Panc1 (cell line): ENCODE results near the gene ACTR3.

Source experiments
- POLR2AphosphoS5 ChIP-seq: IDR thresholded peaks from 2 replicates; pipeline ENCODE4 v1.6.1; 2012; ENCODE audit warnings: mild to moderate bottlenecking, low read depth, low read length, moderate library complexity
- TCF7L2 ChIP-seq: IDR thresholded peaks from 2 replicates; pipeline ENCODE4 v1.6.1; 2011; ENCODE audit warnings: mild to moderate bottlenecking, low read depth, low read length, inconsistent platforms
- TF ChIP-seq, protein P1 (sequence below): fragments of 450-650 bp; IDR thresholded peaks from 2 replicates; pipeline ENCODE4 v1.5.1; 2017; ENCODE audit warnings: mild to moderate bottlenecking

DNA sequence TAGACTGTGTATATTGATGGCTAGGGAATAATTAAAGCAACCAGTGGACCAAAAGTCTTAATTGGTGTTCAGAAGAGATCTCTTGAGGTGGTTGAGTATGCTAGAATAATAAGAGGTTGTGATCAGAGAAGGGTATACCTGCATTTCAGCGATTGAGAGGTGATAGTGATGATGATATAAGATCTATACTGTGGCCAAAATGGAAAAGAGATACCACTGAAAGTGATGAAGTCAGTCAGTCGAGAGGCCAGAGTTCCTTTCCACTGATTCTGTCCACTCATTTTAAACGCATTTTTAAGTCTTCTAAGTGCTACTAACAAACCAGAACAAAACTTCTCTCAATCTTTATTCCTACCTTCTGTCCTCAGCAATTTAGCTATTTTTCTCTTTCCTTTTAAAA, 32.9 kb downstream of the ACTR3 start:
- TF ChIP-seq, protein P1, sequence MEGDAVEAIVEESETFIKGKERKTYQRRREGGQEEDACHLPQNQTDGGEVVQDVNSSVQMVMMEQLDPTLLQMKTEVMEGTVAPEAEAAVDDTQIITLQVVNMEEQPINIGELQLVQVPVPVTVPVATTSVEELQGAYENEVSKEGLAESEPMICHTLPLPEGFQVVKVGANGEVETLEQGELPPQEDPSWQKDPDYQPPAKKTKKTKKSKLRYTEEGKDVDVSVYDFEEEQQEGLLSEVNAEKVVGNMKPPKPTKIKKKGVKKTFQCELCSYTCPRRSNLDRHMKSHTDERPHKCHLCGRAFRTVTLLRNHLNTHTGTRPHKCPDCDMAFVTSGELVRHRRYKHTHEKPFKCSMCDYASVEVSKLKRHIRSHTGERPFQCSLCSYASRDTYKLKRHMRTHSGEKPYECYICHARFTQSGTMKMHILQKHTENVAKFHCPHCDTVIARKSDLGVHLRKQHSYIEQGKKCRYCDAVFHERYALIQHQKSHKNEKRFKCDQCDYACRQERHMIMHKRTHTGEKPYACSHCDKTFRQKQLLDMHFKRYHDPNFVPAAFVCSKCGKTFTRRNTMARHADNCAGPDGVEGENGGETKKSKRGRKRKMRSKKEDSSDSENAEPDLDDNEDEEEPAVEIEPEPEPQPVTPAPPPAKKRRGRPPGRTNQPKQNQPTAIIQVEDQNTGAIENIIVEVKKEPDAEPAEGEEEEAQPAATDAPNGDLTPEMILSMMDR, result no peak
- TF ChIP-seq POLR2AphosphoS5, result no peak
- TF ChIP-seq TCF7L2, result no peak
